Measurements from ENCODE around the gene PCDHGB5. TPM values are rescaled to one million over a fixed set of nuclear protein-coding genes. Genes with fewer than 3 reads are reported as not detected.

PCDHGB5 gene
- total RNA-seq, 1 donor from 2014 or later = 1.5 TPM

DNA sequence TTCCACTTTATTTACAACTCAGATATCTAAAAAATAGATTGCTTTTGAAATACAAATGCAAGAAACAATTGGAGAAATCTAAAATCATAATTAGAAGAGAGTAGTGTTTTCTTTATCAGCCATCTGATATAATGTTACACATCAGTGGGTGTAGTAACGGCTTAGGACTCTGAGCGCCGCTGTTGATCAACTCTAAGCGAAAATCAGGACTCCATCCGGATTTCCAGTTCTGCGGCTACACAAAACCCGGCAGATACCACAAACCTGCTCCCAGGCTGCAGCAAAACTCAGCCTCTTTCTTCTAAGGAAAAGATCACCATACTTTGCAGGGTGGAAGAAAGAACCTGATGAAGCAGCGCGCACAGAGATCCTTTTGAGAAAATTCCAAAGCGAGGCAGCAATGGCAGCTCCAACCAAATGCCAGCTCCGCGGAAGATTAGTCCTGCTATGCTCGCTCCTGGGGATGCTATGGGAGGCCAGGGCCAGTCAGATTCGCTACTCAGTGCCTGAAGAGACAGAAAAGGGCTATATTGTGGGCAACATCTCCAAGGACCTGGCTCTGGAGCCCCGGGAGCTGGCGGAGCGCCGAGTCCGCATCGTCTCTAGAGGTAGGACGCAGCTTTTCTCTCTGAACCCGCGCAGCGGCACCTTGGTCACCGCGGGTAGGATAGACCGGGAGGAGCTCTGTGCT lies 5.0 kb downstream of the PCDHGB5 start, which contains the start of gene PCDHGA9:
TSS of gene PCDHGA9 (plus strand) at position 226 of the 691 bp plus-strand sequence. CDS start at position 401, 175 bp downstream.
- Mint-ChIP-seq H3K4me1 (peaks cover 5% of the 10 kb centered on the region), H3K27ac (ENCODE audit: unreplicated experiment) (no peak within 1 kb of the TSS), H3K4me3 (no peak within 1 kb of the TSS), H3K9me3 (peaks cover 29% of the 10 kb centered on the region), H3K27me3 (ENCODE audit: low read depth) (no peaks in the 10 kb centered on the region), H3K36me3 (ENCODE audit: low read depth) (peaks cover 29% of the 10 kb centered on the region)
- TF ChIP-seq, protein P1, sequence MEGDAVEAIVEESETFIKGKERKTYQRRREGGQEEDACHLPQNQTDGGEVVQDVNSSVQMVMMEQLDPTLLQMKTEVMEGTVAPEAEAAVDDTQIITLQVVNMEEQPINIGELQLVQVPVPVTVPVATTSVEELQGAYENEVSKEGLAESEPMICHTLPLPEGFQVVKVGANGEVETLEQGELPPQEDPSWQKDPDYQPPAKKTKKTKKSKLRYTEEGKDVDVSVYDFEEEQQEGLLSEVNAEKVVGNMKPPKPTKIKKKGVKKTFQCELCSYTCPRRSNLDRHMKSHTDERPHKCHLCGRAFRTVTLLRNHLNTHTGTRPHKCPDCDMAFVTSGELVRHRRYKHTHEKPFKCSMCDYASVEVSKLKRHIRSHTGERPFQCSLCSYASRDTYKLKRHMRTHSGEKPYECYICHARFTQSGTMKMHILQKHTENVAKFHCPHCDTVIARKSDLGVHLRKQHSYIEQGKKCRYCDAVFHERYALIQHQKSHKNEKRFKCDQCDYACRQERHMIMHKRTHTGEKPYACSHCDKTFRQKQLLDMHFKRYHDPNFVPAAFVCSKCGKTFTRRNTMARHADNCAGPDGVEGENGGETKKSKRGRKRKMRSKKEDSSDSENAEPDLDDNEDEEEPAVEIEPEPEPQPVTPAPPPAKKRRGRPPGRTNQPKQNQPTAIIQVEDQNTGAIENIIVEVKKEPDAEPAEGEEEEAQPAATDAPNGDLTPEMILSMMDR (conservative IDR thresholded peaks at IDR 0.05) = no peak
- DNase-seq (ENCODE audit: low read depth, low spot score) = no peak

DNA sequence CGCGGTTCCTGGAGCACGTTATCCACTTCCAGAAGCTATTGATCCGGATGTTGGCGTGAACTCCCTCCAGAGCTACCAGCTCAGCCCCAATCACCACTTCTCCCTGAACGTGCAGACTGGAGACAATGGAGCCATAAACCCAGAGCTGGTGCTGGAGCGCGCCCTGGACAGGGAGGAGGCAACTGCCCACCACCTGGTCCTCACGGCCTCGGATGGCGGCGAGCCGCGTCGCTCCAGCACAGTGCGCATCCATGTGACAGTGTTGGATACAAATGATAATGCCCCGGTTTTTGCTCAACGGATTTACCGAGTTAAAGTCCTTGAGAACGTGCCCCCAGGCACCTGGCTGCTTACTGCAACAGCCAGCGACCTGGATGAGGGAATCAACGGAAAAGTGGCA lies 5.6 kb downstream of the PCDHGB5 start:
- Mint-ChIP-seq H3K4me1 (peaks cover 10% of the 10 kb centered on the region), H3K27me3 (ENCODE audit: low read depth) (peaks cover 2% of the 10 kb centered on the region), H3K9me3 (peaks cover 32% of the 10 kb centered on the region), H3K4me3 (no peak overlapping the region), H3K27ac (ENCODE audit: unreplicated experiment) (no peak overlapping the region), H3K36me3 (ENCODE audit: low read depth) (peaks cover 36% of the 10 kb centered on the region)
- no peak for DNase-seq (ENCODE audit: low read depth, low spot score)
- TF ChIP-seq, protein P1 (conservative IDR thresholded peaks at IDR 0.05) = no peak

DNA sequence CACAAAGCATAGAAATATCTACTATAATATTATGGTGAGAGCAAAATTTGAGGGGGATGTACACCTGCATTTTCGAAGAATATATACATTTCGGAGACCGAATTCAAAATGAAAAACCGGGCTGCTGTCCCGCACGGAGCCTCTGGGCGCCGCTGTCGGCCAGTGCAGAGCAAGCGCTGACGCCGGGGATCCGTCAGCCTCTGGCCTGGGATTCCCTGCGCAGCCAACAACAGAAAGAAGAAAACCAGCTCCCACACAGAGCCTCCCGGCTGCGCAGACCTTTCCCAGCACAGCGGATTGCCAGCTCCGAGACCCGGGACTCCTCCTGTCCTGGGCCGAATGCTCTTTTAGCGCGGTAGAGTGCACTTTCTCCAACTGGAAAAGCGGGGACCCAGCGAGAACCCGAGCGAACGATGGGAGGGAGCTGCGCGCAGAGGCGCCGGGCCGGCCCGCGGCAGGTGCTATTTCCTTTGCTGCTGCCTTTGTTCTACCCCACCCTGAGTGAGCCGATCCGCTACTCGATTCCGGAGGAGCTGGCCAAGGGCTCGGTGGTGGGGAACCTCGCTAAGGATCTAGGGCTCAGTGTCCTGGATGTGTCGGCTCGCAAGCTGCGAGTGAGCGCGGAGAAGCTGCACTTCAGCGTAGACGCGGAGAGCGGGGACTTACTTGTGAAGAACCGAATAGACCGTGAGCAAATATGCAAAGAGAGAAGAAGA lies 10.2 kb downstream of the PCDHGB5 start, which contains the start of gene PCDHGB6:
TSS of gene PCDHGB6 (plus strand) at position 232 of the 716 bp plus-strand sequence. CDS start at position 414, 182 bp downstream.
- peaks cover 30% of the 10 kb centered on the region for H3K4me1 Mint-ChIP-seq
- H3K27ac Mint-ChIP-seq (ENCODE audit: unreplicated experiment) = peak within 1 kb of the TSS; percentile 97
- H3K27me3 Mint-ChIP-seq (ENCODE audit: low read depth) = peaks cover 16% of the 10 kb centered on the region
- H3K9me3 Mint-ChIP-seq = peaks cover 34% of the 10 kb centered on the region
- H3K36me3 Mint-ChIP-seq (ENCODE audit: low read depth) = peaks cover 49% of the 10 kb centered on the region
- TF ChIP-seq, protein P1 (conservative IDR thresholded peaks at IDR 0.05) = peak; percentile 82
- H3K4me3 Mint-ChIP-seq = peak within 1 kb of the TSS; percentile 91
- DNase-seq (ENCODE audit: low read depth, low spot score) = peak; percentile 81

DNA sequence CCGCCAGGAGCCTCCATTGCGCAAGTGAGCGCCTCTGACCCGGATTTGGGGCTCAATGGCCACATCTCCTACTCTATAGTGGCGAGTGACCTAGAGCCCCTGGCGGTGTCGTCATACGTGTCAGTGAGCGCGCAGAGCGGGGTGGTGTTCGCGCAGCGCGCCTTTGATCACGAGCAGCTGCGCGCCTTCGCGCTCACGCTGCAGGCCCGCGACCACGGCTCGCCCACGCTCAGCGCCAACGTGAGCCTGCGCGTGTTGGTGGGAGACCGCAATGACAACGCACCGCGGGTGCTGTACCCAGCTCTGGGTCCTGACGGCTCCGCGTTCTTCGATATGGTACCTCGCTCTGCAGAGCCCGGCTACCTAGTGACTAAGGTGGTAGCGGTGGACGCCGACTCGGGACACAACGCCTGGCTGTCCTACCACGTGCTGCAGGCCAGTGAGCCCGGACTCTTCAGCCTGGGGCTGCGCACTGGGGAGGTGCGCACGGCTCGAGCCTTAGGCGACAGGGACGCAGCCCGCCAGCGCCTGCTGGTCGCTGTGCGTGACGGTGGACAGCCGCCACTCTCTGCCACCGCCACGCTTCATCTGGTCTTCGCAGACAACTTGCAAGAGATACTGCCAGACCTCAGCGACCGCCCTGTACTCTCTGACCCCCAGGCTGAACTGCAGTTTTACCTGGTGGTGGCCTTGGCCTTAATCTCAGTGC lies 12.0 kb downstream of the PCDHGB5 start:
- TF ChIP-seq, protein P1 (conservative IDR thresholded peaks at IDR 0.05) = no peak
- H3K27me3 Mint-ChIP-seq (ENCODE audit: low read depth) = peaks cover 22% of the 10 kb centered on the region
- DNase-seq (ENCODE audit: low read depth, low spot score) = no peak
- H3K4me1 Mint-ChIP-seq = peaks cover 44% of the 10 kb centered on the region
- H3K4me3 Mint-ChIP-seq = peak overlapping the region; percentile 81
- H3K36me3 Mint-ChIP-seq (ENCODE audit: low read depth) = peaks cover 62% of the 10 kb centered on the region
- H3K27ac Mint-ChIP-seq (ENCODE audit: unreplicated experiment) = no peak overlapping the region
- H3K9me3 Mint-ChIP-seq = peaks cover 33% of the 10 kb centered on the region

DNA sequence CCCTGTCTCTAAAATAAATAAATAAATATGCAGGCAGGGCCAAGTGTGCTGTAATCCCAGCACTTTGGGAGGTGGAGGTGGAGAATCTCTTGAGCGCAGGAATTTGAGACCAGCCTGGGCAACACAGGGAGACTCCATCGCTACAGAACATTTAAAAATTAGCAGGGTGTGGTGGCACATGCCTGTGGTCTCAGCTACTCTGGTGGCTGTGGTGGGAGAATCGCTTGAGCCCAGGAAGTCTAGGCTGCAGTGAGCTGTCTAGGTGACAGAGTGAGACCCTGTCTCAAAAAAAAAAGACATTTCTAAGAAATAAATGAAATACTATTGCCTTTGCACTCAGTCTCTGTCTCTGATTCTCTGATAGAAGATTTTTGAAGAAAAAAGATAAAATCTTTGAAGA lies 13.8 kb downstream of the PCDHGB5 start:
- TF ChIP-seq, protein P1 (conservative IDR thresholded peaks at IDR 0.05) = no peak
- no peak for DNase-seq (ENCODE audit: low read depth, low spot score)
- Mint-ChIP-seq H3K4me1 (peaks cover 44% of the 10 kb centered on the region), H3K27ac (ENCODE audit: unreplicated experiment) (no peak overlapping the region), H3K27me3 (ENCODE audit: low read depth) (peaks cover 22% of the 10 kb centered on the region), H3K9me3 (peaks cover 32% of the 10 kb centered on the region), H3K4me3 (peak overlapping the region; percentile 31), H3K36me3 (ENCODE audit: low read depth) (peaks cover 69% of the 10 kb centered on the region)

Data from neural crest cell (in vitro differentiated cells).